Daoy (cell line): ENCODE results near the gene MARVELD2. TPM values are rescaled to one million over a fixed set of nuclear protein-coding genes. Genes with fewer than 3 reads are reported as not detected.
"Not testable (repeated sequence)": the region's sequence is repeated elsewhere in the genome, so short reads cannot be mapped to it uniquely, and the experiment has no call there.

Source experiments
- DNase-seq: peaks from one replicate; pipeline ENCODE4 v3.0.0-alpha.2; 2015; ENCODE audit warnings: low read depth
- total RNA-seq: library from RNA; depleted of rRNA; stranded (reverse); fragments of >200 nt; shearing (Covaris generic); gene quantifications from 2 replicates; pipeline ENCODE4 v1.2.3, GENCODE V29; 2014; rRNA removed

The MARVELD2 gene, protein sequence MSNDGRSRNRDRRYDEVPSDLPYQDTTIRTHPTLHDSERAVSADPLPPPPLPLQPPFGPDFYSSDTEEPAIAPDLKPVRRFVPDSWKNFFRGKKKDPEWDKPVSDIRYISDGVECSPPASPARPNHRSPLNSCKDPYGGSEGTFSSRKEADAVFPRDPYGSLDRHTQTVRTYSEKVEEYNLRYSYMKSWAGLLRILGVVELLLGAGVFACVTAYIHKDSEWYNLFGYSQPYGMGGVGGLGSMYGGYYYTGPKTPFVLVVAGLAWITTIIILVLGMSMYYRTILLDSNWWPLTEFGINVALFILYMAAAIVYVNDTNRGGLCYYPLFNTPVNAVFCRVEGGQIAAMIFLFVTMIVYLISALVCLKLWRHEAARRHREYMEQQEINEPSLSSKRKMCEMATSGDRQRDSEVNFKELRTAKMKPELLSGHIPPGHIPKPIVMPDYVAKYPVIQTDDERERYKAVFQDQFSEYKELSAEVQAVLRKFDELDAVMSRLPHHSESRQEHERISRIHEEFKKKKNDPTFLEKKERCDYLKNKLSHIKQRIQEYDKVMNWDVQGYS
- 3.8 and 5.1 TPM in 2 replicates for total RNA-seq

DNA sequence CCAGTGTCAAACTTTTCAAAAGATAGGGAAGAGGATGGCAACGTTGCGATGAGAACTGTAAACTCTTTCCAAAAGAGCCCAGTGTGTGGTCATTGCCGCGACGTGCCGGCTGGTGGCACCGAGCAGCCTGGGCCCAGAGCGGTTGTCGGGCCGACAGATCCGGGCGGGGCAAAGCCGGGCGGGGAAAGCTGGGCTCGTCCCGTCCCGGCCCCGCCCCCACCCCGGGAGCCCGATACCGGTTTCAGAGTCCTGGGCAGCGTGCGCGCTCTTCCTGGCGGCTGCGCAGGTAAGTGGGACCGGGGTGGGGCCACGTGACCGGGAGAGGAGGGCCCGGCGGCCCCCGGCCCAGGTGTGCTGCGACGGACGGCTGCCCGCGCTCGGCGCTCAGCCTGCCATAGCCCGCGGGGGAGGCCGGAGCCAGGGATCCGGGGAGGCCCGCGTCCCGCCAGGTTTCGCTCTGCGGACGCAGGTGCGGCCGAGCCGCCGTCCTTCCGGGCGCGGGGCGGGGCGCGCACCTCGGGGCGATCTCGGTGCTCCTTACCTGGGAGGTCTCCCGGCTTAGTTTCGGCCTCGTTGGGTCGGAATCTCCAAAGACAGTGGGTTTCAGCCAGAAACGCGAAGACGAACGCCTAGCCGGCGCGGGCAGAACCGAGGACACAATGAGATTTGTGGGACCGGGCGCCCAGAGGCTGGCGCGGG is at the start of gene MARVELD2:
Gene MARVELD2, plus strand, starts transcription at position 232 of the 699 bp plus-strand sequence. CDS start 4,270 bp downstream, outside the sequence.
- peak; percentile 80 for DNase-seq

DNA sequence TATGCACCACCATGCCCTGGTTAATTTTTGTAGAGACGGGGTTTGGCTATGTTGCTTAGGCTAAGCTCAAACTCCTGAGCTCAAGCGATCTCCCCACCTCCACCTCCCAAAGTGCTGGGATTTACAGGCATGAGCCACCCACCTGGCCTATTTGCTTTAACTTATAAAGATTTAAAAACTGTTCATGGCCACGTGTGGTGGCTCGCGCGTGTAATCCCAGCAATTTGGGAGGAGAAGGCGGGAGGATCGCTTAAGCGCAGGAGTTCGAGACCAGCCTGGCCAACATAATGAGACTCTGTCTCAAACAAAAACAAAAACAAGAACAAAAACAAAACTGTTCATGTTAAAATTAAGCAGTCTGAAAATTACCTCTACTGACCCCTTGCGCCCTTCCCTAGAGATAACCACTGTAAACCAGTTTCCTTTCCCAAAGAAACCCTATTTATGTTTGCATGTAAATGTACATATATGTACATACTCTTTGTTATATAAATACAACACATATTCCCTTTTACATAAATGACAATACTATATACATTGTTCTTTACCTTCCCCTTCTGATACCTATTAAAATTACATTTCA is 47.1 kb upstream of the MARVELD2 start:
- DNase-seq: no peak

DNA sequence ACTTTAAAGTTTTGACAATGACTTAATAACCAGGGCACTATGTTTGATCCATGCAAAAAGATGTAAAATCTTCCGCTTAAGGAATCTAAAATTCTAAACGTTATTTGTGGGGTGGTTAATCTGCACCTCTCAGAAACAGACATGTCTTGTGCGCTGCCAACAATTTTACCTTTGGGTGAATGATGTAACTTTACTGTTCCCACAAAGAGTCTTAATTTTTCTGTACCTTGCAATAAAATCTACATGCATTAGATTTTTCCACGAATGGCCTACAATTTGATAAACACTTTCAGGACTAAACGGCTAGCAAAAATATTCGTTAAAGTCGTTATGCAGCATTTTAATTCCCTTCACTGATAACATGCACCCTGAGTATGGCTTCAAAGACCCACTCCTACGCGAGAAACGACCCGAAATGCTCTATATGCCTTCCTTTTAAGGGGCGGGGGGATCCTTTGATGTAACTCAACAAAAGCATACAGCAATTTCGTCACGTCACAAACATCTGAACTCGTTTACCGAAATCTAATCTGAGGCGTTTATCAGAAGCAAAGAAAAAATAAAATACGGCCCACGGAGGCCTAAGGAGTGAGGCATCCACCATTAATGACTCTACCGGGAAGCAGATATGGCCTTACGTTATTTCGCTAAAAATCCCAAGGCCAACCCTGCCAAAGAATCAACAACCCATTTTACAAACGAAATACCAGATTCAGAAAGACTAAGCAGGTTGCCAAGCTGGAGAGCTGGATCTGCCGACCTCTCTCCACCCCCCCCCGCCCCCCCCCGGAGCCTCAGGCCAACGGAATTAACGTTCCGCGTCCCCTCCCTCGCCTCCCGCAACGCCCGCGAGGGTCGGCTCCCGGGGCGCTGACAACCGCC is 46.2 kb upstream of the MARVELD2 start:
- DNase-seq: no peak

DNA sequence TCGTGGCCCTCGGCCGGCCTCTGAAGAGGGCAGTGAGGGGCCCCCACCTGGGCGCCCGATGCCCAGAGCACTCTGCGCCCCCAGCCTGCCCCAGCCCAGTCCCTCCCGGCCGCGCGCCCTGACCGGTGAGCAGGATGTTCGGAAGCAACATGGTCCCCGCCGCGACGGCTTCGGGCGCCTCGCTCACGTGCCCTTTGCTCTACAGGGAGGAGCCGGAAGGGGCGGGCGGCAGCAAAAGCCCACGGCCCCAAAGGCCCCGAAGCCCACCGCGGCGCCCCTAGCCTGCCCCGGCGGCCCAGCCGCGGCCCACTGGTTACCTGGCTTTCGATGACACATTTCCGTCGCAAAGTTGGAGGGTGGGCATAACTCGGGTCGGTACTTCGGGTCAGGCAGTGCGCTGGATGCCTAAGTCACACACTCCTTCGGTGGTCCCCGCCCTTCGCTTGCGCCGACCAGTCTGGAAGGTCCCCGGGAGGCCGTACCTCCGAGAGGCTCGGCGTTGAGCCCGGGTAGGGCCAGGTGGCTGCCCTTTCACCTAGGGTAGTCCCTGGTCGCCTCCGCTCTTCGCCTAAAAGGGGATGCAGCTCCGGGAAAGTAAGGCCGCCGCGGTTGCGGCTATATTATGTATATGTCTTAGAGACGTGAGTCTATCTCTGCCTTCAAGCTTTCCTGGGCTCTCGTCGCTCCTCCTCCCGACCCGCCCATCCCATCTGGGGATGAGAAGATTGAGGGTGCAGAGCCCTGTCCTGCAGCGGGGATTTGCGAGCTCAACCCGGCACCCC is 45.4 kb upstream of the MARVELD2 start, which contains the start of the genes AK6, RAD17 and TAF9:
Gene AK6, minus strand, starts transcription at position 181 of the 782 bp plus-strand sequence. Its CDS starts 30 bp downstream, at position 151.
Gene RAD17, plus strand, starts transcription at position 479 of the 782 bp plus-strand sequence. CDS start 2,391 bp downstream, outside the sequence.
Gene TAF9, minus strand, starts transcription at position 181 of the 782 bp plus-strand sequence. CDS start 3,783 bp downstream, outside the sequence.
- DNase-seq: peak; percentile 96

DNA sequence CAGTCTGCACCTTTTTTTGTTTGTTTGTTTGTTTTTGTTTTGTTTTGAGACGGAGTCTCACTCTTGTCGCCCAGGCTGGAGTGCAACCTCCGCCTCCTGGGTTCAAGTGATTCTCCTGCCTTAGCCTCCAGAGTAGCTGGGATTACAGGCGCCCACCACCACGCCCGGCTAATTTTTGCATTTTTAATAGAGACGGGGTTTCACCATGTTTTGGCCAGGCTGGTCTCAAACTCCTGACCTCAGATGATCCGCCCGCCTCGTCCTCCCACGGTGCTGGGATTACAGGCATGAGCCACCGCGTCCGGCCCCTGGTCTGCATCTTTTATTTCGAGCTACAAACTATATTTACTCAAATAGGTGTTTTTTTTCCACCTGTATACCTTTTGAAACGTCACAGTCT is 44.6 kb upstream of the MARVELD2 start:
- peak; percentile 13 for DNase-seq

DNA sequence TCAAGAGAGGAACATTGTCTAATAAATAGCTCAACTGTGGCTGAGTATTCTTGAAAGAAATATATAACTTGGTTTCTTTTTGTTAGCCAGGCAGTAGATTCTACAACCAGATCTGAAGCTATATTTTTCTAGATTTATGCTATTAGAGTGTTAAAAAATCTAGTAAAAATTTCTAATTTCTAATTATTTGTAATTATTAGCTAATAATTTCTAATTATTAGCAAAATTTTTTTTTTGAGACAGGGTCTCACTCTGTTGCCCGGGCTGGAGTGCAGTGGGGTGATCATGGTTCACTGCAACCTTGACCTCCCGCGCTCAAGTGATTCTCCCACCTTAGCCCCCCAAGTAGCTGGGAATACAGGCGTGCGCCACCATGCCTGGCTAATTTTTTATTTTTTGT is 42.5 kb upstream of the MARVELD2 start:
- no peak for DNase-seq

DNA sequence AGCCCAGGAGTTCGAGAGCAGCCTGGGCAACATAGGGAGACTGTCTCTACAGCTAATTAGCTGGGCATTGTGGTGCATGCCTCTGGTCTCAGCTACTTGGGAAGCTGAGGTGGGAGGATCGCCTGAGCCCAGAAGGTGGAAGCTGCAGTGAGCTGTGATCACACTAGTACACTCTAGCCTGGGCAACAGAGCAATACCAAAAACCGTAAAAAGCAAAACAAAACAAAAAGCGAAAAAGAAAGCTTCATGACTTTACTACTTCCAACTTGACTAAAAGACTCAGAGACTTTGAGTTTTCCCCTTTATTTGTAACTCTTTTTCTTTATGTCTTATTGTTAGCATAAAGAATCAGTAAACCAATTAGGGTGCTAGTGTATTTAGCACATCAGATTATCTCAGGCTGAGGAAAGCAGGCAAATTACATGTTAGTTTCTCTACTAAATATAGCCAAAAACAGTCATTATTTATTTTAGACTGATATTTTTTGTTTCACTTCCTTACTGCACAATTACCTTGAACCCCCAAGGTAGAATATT is 39.9 kb upstream of the MARVELD2 start:
- DNase-seq: no peak

DNA sequence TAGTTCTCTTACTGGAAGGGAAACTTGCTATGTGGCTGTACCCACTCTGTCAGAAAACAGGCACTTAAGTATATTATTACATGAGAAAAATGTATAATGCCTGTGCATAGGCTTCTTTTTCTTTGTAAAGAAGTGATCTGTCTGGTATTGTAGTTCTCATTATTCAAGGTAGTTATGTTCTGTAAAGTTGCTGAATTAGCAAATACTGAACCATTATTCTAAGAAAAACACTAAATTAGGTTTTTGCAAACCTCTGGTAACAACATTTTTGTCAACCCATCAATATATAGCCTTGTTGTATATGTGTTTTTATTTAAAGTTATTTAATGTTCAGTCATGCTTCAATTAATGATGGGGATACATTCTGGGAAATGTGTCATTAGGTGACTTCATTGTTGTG is 36.5 kb upstream of the MARVELD2 start:
- DNase-seq: no peak

DNA sequence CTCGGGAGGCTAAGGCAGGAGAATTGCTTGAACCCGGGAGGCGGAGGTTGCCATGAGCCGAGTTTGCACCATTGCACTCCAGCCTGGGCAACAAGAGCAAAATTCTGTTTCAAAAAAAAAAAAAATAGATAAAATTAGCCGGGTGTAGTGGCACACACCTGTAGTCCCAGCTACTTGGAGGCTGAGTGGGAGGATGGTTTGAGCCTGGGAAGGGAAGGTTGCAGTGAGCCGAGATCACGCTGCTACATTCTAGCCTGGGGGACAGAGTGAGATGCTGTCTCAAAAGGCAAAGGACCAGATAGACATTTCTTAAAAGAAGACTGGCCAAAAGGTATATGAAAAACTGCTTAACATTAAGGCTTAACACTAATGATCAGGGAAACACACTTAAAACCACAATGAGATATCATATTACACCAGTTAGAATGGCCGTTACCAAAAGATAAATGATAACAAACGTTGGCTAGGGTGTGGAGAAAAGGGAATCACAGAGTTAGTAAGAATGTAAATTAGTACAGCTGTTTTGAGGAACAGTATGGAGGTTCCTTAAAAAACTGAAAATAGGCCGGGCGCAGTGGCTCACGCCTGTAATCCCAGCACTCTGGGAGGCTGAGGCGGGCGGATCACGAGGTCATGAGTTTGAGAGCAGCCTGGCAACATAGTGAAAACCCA is 10.1 kb upstream of the MARVELD2 start:
- no peak for DNase-seq

DNA sequence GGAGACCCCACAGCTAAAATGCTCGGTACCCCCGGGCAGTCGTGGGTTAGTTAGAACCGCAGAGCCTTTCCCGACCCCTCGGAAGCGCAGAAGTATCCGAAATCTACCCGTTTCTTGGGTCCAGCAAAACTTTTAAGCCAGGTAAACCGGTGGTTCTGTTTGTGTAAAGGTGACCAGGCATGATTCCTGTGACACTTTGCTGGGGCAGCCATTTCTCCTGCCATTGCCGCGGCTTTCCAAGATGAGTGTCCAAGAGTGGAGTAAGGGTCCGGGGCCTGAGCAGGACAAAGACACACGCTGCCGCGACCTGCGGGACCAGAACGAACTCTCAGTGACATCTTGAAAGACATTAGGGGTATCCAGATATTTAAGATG is 655 bp downstream of the MARVELD2 start:
- no peak for DNase-seq

DNA sequence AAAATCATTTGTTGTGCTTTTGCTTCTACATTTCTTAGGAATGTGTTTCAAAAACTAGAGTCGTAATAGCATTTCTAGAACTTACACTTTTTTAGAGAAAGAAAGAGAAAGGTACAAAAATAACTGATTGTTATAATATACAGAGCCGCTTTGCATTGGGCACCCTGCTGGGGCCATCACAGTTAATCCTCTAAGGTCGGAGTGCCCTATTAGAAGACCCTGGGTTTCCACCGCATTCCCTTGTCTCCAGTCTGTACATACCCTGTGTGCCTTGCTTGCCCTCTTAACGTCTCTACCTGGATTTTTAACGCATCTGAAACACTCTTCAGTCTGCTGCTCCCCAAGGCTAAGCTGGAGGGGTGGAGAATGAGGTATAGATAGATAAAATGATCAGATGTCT is 1.3 kb downstream of the MARVELD2 start:
- DNase-seq: no peak

DNA sequence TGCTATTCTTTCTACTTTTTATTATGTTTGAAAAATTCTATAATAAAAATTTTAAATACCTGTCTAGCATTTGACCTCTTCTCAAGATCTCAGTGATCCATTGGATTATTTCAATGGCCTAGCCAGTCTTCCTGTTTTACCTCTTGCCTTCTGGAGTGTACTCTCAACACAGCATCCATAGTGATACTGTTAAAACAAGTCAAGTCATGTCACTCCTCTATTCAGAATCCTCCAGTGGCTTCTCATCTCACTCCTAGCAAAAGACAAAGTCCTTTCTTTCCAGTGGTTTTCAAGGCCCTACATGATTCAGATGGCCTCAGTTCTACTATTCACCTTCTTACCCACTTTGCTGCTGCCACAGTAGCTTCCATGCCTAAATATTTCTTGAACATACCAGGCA is 1.8 kb downstream of the MARVELD2 start:
- no peak for DNase-seq

DNA sequence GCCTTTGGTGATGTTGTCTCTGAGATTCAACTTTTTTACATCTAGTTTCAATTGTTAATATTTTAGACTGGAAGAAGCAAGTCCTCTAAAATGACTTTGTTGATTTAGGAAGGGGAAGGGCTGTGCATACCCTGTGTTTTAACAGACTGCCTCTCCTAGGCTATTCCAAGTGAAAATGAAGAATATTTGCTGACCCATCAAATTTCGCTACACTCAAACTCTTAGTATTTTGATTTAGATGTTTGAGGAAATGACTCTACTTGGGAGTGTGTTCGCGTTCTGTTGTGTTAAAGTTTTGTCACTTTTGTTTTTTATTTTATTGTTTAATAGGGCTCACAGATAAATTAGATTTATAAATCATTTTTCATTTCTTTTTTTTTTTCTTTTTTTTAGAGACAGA is 3.6 kb downstream of the MARVELD2 start:
- DNase-seq: no peak

DNA sequence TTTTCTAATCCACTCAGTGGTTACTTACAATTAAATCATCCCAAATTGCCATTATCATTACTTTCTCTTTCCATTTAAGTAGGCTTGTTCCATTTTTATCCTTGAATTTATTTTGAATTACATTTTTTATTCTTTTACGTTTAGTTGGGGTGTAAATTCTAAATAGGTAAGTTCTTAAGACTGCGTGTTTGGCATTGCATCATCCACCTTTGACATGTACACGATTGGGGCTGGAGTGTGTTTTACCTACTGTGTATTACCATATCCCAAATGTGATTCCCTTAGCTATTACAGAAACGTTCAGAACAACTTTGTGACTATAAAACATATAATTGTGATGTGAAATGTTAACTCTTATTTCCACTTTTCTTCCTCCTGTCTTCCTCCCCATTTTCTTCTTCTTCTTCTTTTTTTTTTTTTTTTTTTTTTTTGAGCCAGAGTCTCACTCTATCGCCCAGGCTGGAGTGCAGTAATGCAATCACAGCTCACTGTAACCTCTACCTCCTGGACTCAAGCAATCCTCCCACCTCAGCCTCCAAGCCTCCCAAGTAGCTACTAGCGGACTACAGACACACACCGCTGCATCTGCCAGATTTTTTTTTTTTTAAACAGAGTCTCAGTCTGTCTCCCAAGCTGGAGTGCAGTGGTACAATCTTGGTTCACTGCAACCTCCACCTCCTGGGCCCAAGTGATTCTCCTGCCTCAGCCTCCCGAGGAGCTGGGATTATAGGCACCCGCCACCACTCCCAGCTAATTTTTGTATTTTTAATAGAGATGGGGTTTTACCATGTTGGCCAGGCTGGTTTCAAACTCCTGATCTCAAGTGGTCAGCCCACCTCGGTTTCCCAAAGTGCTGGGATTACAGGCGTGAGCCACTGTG is 16.7 kb downstream of the MARVELD2 start:
- no peak for DNase-seq

DNA sequence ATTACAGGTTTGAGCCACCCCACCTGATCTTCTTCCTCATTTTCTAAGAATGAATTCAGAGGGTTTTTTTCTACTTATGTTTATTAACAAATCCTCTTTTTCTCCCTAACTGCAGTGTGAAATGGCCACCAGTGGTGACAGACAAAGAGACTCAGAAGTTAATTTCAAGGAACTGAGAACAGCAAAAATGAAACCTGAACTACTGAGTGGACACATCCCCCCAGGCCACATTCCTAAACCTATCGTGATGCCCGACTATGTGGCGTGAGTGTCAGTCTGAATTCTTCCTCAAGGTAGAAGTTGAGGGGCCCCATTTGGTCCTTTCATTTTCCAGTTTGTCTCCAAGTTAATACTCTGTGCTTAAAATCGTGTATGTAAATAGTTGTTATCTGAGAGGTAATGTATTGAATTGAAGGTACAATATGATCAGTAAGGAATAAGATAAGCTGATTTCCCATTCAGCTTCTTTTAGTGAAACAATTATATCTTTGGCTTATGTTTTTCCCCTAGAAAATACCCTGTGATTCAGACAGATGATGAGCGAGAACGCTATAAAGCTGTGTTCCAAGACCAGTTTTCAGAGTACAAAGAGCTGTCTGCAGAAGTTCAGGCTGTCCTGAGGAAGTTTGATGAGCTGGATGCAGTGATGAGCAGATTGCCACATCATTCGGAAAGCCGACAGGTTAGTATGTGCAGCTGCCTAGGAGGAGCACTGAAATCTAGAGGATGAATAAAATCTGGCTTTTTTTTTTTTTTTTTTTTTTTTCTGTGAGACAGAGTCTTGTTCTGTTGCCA is 17.7 kb downstream of the MARVELD2 start:
- DNase-seq: no peak

DNA sequence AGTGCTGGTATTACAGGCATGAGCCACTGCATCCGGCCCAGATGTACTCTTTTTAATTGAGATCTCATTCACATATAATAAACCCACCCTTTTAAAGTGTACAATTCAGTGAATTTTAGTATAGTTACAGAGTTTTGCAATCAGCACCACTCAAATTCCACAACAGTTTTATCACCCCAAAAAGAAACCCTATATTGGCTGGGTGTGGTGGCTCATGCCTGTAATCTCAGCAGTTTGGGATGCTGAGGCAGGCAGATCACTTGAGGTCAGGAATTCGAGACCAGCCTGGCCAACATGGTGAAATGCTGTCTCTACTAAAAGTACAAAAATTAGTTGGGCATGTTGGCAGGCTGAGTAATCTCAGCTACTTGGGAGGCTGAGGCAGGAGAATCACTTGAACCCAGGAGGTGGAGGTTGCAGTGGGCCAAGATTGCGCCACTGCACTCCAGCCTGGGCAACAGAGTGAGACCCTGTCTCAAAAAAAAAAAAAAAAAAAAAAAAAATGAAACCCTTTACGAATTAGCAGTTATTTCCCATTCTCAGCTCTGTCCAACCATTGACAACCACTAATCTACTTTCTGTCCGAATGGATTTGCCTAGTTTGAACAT is 20.5 kb downstream of the MARVELD2 start:
- not testable (repeated sequence) for DNase-seq

DNA sequence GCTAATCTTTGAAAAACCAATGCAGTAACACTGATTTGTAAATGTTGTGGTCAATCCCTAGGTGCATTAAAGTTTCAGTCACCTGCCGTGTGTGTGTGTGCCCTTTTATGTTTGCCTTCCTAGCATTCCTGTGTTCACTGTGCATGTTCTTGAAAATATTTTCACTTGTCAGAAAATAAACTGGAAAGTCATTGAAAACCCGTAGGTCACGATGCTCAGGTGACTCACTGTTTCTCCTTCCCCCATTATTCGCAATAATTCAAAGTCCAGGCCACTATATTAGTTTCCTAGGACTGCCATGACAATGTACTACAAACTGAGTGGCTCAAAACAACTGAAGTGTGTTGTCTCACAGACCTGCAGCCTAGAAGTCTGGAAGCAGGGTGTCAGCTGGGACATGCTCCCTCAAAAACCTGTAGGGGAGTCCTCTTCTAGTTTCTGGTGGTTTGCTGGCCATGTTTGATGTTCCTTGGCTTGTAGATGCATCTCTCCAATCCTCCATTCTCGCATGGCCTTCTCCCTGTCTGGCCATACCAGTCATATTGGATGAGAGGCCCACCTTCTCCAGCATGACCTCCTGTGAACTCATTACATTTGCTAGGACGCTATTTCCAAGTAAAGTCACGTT is 29.3 kb downstream of the MARVELD2 start:
- DNase-seq: no peak
